ENCODE results near the gene PIK3R2.

PIK3R2 gene

GRCh38 chr19:18152442-18152816, 534 bp upstream of the PIK3R2 start:
- H3K27me3 ChIP-seq (ENCODE audit: insufficient read depth, low read length, poor library complexity, severe bottlenecking), result no peaks in the 10 kb centered on the region
- H3K36me3 ChIP-seq (ENCODE audit: insufficient read depth, low read length), result no peaks in the 10 kb centered on the region
- no peaks in the 10 kb centered on the region for H3K9me2 ChIP-seq (replicated peaks; ENCODE audit: low read depth, low read length)
- peak overlapping the region; percentile 98 for H3K9ac ChIP-seq (ENCODE audit: low read depth, low read length, poor library complexity, severe bottlenecking)
- H3K4me3 ChIP-seq (ENCODE audit: low read length, poor library complexity, severe bottlenecking), result peak overlapping the region; percentile 96
- H2AFZ ChIP-seq (ENCODE audit: low read length), result peak overlapping the region; percentile 85
- peaks cover 26% of the 10 kb centered on the region for H3K4me1 ChIP-seq (ENCODE audit: insufficient read depth, low read length, poor library complexity, severe bottlenecking)
- no peak for TF ChIP-seq EZH2phosphoT487 (IDR thresholded peaks at IDR 0.05; ENCODE audit: borderline replicate concordance)
- TF ChIP-seq, protein P1, sequence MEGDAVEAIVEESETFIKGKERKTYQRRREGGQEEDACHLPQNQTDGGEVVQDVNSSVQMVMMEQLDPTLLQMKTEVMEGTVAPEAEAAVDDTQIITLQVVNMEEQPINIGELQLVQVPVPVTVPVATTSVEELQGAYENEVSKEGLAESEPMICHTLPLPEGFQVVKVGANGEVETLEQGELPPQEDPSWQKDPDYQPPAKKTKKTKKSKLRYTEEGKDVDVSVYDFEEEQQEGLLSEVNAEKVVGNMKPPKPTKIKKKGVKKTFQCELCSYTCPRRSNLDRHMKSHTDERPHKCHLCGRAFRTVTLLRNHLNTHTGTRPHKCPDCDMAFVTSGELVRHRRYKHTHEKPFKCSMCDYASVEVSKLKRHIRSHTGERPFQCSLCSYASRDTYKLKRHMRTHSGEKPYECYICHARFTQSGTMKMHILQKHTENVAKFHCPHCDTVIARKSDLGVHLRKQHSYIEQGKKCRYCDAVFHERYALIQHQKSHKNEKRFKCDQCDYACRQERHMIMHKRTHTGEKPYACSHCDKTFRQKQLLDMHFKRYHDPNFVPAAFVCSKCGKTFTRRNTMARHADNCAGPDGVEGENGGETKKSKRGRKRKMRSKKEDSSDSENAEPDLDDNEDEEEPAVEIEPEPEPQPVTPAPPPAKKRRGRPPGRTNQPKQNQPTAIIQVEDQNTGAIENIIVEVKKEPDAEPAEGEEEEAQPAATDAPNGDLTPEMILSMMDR (conservative IDR thresholded peaks at IDR 0.05; ENCODE audit: low read length), result peak; percentile 74
- peak overlapping the region; percentile 70 for H3K4me2 ChIP-seq (ENCODE audit: low read depth, low read length, poor library complexity, severe bottlenecking)
- peaks cover 6% of the 10 kb centered on the region; the same call in 1 of the 2 replicates for H3F3A ChIP-seq (ENCODE audit: low read depth)
- no peaks in the 10 kb centered on the region for H3K9me3 ChIP-seq (ENCODE audit: insufficient read depth, low read depth, low read length)
- peaks cover 28% of the 10 kb centered on the region; the same call in 1 of the 2 replicates for H3K79me2 ChIP-seq (ENCODE audit: insufficient read depth, low read length)
- peaks cover 12% of the 10 kb centered on the region for H4K20me1 ChIP-seq (ENCODE audit: insufficient read depth, low read length, poor library complexity, severe bottlenecking)

GRCh38 chr19:18153556-18154134, 682 bp downstream of the PIK3R2 start:
- H3K4me1 ChIP-seq (ENCODE audit: insufficient read depth, low read length, poor library complexity, severe bottlenecking), result peaks cover 26% of the 10 kb centered on the region

GRCh38 chr19:18155095-18156087, 2.4 kb downstream of the PIK3R2 start:
- peaks cover 12% of the 10 kb centered on the region for H4K20me1 ChIP-seq (ENCODE audit: insufficient read depth, low read length, poor library complexity, severe bottlenecking)
- H3K4me1 ChIP-seq (ENCODE audit: insufficient read depth, low read length, poor library complexity, severe bottlenecking), result peaks cover 26% of the 10 kb centered on the region
- H3K9me3 ChIP-seq (ENCODE audit: insufficient read depth, low read depth, low read length), result no peaks in the 10 kb centered on the region
- no peak for TF ChIP-seq EZH2phosphoT487 (IDR thresholded peaks at IDR 0.05; ENCODE audit: borderline replicate concordance)
- TF ChIP-seq, protein P1 (conservative IDR thresholded peaks at IDR 0.05; ENCODE audit: low read length), result no peak
- no peak overlapping the region for H3K9ac ChIP-seq (ENCODE audit: low read depth, low read length, poor library complexity, severe bottlenecking)
- no peaks in the 10 kb centered on the region for H3K36me3 ChIP-seq (ENCODE audit: insufficient read depth, low read length)
- H3F3A ChIP-seq (ENCODE audit: low read depth), result peaks cover 6% of the 10 kb centered on the region; the same call in 1 of the 2 replicates
- peak overlapping the region; percentile 32 for H3K4me2 ChIP-seq (ENCODE audit: low read depth, low read length, poor library complexity, severe bottlenecking)
- no peaks in the 10 kb centered on the region for H3K27me3 ChIP-seq (ENCODE audit: insufficient read depth, low read length, poor library complexity, severe bottlenecking)
- peaks cover 28% of the 10 kb centered on the region; the same call in 1 of the 2 replicates for H3K79me2 ChIP-seq (ENCODE audit: insufficient read depth, low read length)
- H2AFZ ChIP-seq (ENCODE audit: low read length), result no peak overlapping the region
- H3K4me3 ChIP-seq (ENCODE audit: low read length, poor library complexity, severe bottlenecking), result no peak overlapping the region
- H3K9me2 ChIP-seq (replicated peaks; ENCODE audit: low read depth, low read length), result no peaks in the 10 kb centered on the region

More at GRCh38 chr19:18153556-18154134, 682 bp downstream of the PIK3R2 start:
- Histone ChIP-seq H3K36me3 (ENCODE audit: insufficient read depth, low read length) (no peaks in the 10 kb centered on the region), H3F3A (ENCODE audit: low read depth) (peaks cover 6% of the 10 kb centered on the region; the same call in 1 of the 2 replicates), H3K9me3 (ENCODE audit: insufficient read depth, low read depth, low read length) (no peaks in the 10 kb centered on the region), H4K20me1 (ENCODE audit: insufficient read depth, low read length, poor library complexity, severe bottlenecking) (peaks cover 12% of the 10 kb centered on the region), H3K4me3 (ENCODE audit: low read length, poor library complexity, severe bottlenecking) (peak overlapping the region; percentile 96), H2AFZ (ENCODE audit: low read length) (peak overlapping the region; percentile 75), H3K27me3 (ENCODE audit: insufficient read depth, low read length, poor library complexity, severe bottlenecking) (no peaks in the 10 kb centered on the region), H3K79me2 (ENCODE audit: insufficient read depth, low read length) (peaks cover 28% of the 10 kb centered on the region; the same call in 1 of the 2 replicates), H3K9me2 (replicated peaks; ENCODE audit: low read depth, low read length) (no peaks in the 10 kb centered on the region), H3K9ac (ENCODE audit: low read depth, low read length, poor library complexity, severe bottlenecking) (peak overlapping the region; percentile 98), H3K4me2 (ENCODE audit: low read depth, low read length, poor library complexity, severe bottlenecking) (peak overlapping the region; percentile 99)
- TF ChIP-seq EZH2phosphoT487 (IDR thresholded peaks at IDR 0.05; ENCODE audit: borderline replicate concordance), result no peak
- TF ChIP-seq, protein P1 (conservative IDR thresholded peaks at IDR 0.05; ENCODE audit: low read length), result no peak
